Measurements from ENCODE around the gene EIF5A.
"Not testable (repeated sequence)": the region's sequence is repeated elsewhere in the genome, so short reads cannot be mapped to it uniquely, and the experiment has no call there.

EIF5A gene

GRCh38 chr17:7337600-7337999, 30.2 kb downstream of the EIF5A start:
- H3K27me3 ChIP-seq (ENCODE audit: control insufficient read depth in 1 of 2, insufficient read depth in 1 of 2, low read length in 2 of 2) = peaks cover 15 to 53% of the 10 kb centered on the region in 2 experiments
- H3K4me3 ChIP-seq (ENCODE audit: insufficient read depth in 1 of 2, low read depth in 1 of 2, low read length in 2 of 2); H2BK12ac ChIP-seq (ENCODE audit: low read length in 2 of 2); H3K14ac ChIP-seq (ENCODE audit: low read length in 2 of 2); H3K36me3 ChIP-seq (ENCODE audit: control insufficient read depth in 1 of 2, insufficient read depth in 2 of 2, low read depth in 1 of 2, low read length in 2 of 2); H3K79me1 ChIP-seq (replicated peaks; ENCODE audit: low read length, poor library complexity, severe bottlenecking); H2BK15ac ChIP-seq (ENCODE audit: low read depth, poor library complexity, severe bottlenecking); H3K4ac ChIP-seq (ENCODE audit: low read depth in 1 of 2, low read length in 2 of 2); H3K9me3 ChIP-seq (ENCODE audit: control insufficient read depth, low read length); H2BK120ac ChIP-seq (ENCODE audit: low read depth, low read length); H3K4me1 ChIP-seq (ENCODE audit: control insufficient read depth, insufficient read depth, low read depth, low read length); H3K9ac ChIP-seq (ENCODE audit: low read length); H3K18ac ChIP-seq (ENCODE audit: low read depth in 1 of 2, low read length in 2 of 2); H2AFZ ChIP-seq (ENCODE audit: low read depth, low read length); H3K27ac ChIP-seq (ENCODE audit: low read length, poor library complexity, severe bottlenecking); H3K23ac ChIP-seq (ENCODE audit: low read length in 2 of 2); H3K4me2 ChIP-seq (ENCODE audit: low read length, poor library complexity, severe bottlenecking); H2BK5ac ChIP-seq (ENCODE audit: low read depth, low read length, poor library complexity, severe bottlenecking); DNase-seq; H2AK5ac ChIP-seq (ENCODE audit: low read length, severe bottlenecking); H4K91ac ChIP-seq (ENCODE audit: low read length); H4K8ac ChIP-seq (ENCODE audit: low read length): not testable (repeated sequence)
- WGBS = 87% methylated on average over 7 of the region's 7 CpGs

DNA sequence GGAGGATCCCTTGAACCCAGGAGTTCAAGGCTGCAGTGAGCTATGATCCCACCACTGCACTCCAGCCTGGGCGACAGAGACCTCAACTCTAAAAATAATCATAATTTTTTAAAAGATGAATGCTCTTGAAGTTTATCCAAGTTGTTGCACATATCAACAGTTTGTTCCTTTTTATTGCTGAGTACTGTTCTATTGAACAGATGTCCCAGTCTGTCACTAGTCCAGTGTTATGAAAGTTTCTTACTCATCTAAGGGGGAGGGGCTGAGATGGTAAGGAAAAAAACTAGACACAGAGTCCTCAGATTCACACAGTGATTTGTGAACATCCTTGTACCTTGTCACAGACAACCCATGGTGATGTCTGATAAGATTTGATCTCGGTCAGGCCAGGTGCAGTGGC, 32.8 kb downstream of the EIF5A start:
- peaks cover 2% of the 10 kb centered on the region for H3K4me1 ChIP-seq (ENCODE audit: control insufficient read depth, insufficient read depth, low read depth, low read length)
- peak; percentile 63 for DNase-seq
- no peak overlapping the region for H3K14ac ChIP-seq (ENCODE audit: low read length in 2 of 2)
- H2BK120ac ChIP-seq (ENCODE audit: low read depth, low read length) = no peak overlapping the region
- H2BK12ac ChIP-seq (ENCODE audit: low read length in 2 of 2) = no peak overlapping the region
- H4K8ac ChIP-seq (ENCODE audit: low read length) = no peak overlapping the region
- H3K23ac ChIP-seq (ENCODE audit: low read length in 2 of 2) = no peak overlapping the region
- H2AK5ac ChIP-seq (ENCODE audit: low read length, severe bottlenecking) = no peak overlapping the region
- H3K27ac ChIP-seq (ENCODE audit: low read length, poor library complexity, severe bottlenecking) = no peak overlapping the region
- no peak overlapping the region for H3K4ac ChIP-seq (ENCODE audit: low read depth in 1 of 2, low read length in 2 of 2)
- WGBS = 100% methylated on average over 1 of the region's 2 CpGs
- H2BK15ac ChIP-seq (ENCODE audit: low read depth, poor library complexity, severe bottlenecking) = no peak overlapping the region
- no peak overlapping the region for H3K4me3 ChIP-seq (ENCODE audit: insufficient read depth in 1 of 2, low read depth in 1 of 2, low read length in 2 of 2)
- H3K9me3 ChIP-seq (ENCODE audit: control insufficient read depth, low read length) = no peaks in the 10 kb centered on the region
- H3K27me3 ChIP-seq (ENCODE audit: control insufficient read depth in 1 of 2, insufficient read depth in 1 of 2, low read length in 2 of 2) = peaks cover 29 to 70% of the 10 kb centered on the region in 2 experiments
- no peak overlapping the region for H3K9ac ChIP-seq (ENCODE audit: low read length)
- H3K36me3 ChIP-seq (ENCODE audit: control insufficient read depth in 1 of 2, insufficient read depth in 2 of 2, low read depth in 1 of 2, low read length in 2 of 2) = no peaks in the 10 kb centered on the region
- no peak overlapping the region for H4K91ac ChIP-seq (ENCODE audit: low read length)
- no peak overlapping the region for H3K18ac ChIP-seq (ENCODE audit: low read depth in 1 of 2, low read length in 2 of 2)
- H3K4me2 ChIP-seq (ENCODE audit: low read length, poor library complexity, severe bottlenecking) = no peak overlapping the region
- no peaks in the 10 kb centered on the region for H3K79me1 ChIP-seq (replicated peaks; ENCODE audit: low read length, poor library complexity, severe bottlenecking)
- no peak overlapping the region for H2BK5ac ChIP-seq (ENCODE audit: low read depth, low read length, poor library complexity, severe bottlenecking)
- H2AFZ ChIP-seq (ENCODE audit: low read depth, low read length) = no peak overlapping the region

- H3K4ac ChIP-seq (ENCODE audit: low read depth in 1 of 2, low read length in 2 of 2) = no peak overlapping the region
- peak overlapping the region in 1 of 2 experiments; percentile 42 for H3K23ac ChIP-seq (ENCODE audit: low read length in 2 of 2)
Measured at GRCh38 chr17:7341842-7342241, 34.4 kb downstream of the EIF5A start.

GRCh38 chr17:7343250-7343649, 35.8 kb downstream of the EIF5A start:
- H2BK12ac ChIP-seq (ENCODE audit: low read length in 2 of 2) = no peak overlapping the region
- H3K9ac ChIP-seq (ENCODE audit: low read length) = no peak overlapping the region
- H3K36me3 ChIP-seq (ENCODE audit: control insufficient read depth in 1 of 2, insufficient read depth in 2 of 2, low read depth in 1 of 2, low read length in 2 of 2) = no peaks in the 10 kb centered on the region
- H4K91ac ChIP-seq (ENCODE audit: low read length) = no peak overlapping the region
- no peak overlapping the region for H3K4me3 ChIP-seq (ENCODE audit: insufficient read depth in 1 of 2, low read depth in 1 of 2, low read length in 2 of 2)
- H3K14ac ChIP-seq (ENCODE audit: low read length in 2 of 2) = no peak overlapping the region
- H2BK15ac ChIP-seq (ENCODE audit: low read depth, poor library complexity, severe bottlenecking) = no peak overlapping the region
- no peak overlapping the region for H3K27ac ChIP-seq (ENCODE audit: low read length, poor library complexity, severe bottlenecking)
- H2BK5ac ChIP-seq (ENCODE audit: low read depth, low read length, poor library complexity, severe bottlenecking) = no peak overlapping the region
- H2AK5ac ChIP-seq (ENCODE audit: low read length, severe bottlenecking) = no peak overlapping the region
- H2BK120ac ChIP-seq (ENCODE audit: low read depth, low read length) = no peak overlapping the region
- H3K4ac ChIP-seq (ENCODE audit: low read depth in 1 of 2, low read length in 2 of 2) = no peak overlapping the region
- peaks cover 27 to 50% of the 10 kb centered on the region in 2 experiments for H3K27me3 ChIP-seq (ENCODE audit: control insufficient read depth in 1 of 2, insufficient read depth in 1 of 2, low read length in 2 of 2)
- DNase-seq = no peak
- no peaks in the 10 kb centered on the region for H3K9me3 ChIP-seq (ENCODE audit: control insufficient read depth, low read length)
- no peaks in the 10 kb centered on the region for H3K79me1 ChIP-seq (replicated peaks; ENCODE audit: low read length, poor library complexity, severe bottlenecking)
- no peak overlapping the region for H2AFZ ChIP-seq (ENCODE audit: low read depth, low read length)
- no peak overlapping the region for H3K23ac ChIP-seq (ENCODE audit: low read length in 2 of 2)
- no peak overlapping the region for H3K18ac ChIP-seq (ENCODE audit: low read depth in 1 of 2, low read length in 2 of 2)
- no peak overlapping the region for H3K4me2 ChIP-seq (ENCODE audit: low read length, poor library complexity, severe bottlenecking)
- H3K4me1 ChIP-seq (ENCODE audit: control insufficient read depth, insufficient read depth, low read depth, low read length) = peaks cover 2% of the 10 kb centered on the region
- WGBS = 80% methylated on average over 15 of the region's 15 CpGs
- H4K8ac ChIP-seq (ENCODE audit: low read length) = no peak overlapping the region

More at GRCh38 chr17:7341842-7342241, 34.4 kb downstream of the EIF5A start:
- Histone ChIP-seq H2BK12ac (ENCODE audit: low read length in 2 of 2) (no peak overlapping the region), H3K4me1 (ENCODE audit: control insufficient read depth, insufficient read depth, low read depth, low read length) (peaks cover 2% of the 10 kb centered on the region), H2BK15ac (ENCODE audit: low read depth, poor library complexity, severe bottlenecking) (no peak overlapping the region), H3K79me1 (replicated peaks; ENCODE audit: low read length, poor library complexity, severe bottlenecking) (no peaks in the 10 kb centered on the region), H3K27me3 (ENCODE audit: control insufficient read depth in 1 of 2, insufficient read depth in 1 of 2, low read length in 2 of 2) (peaks cover 27 to 57% of the 10 kb centered on the region in 2 experiments), H3K36me3 (ENCODE audit: control insufficient read depth in 1 of 2, insufficient read depth in 2 of 2, low read depth in 1 of 2, low read length in 2 of 2) (no peaks in the 10 kb centered on the region), H4K8ac (ENCODE audit: low read length) (no peak overlapping the region), H2AFZ (ENCODE audit: low read depth, low read length) (no peak overlapping the region), H2BK120ac (ENCODE audit: low read depth, low read length) (no peak overlapping the region), H3K4me3 (ENCODE audit: insufficient read depth in 1 of 2, low read depth in 1 of 2, low read length in 2 of 2) (no peak overlapping the region), H3K14ac (ENCODE audit: low read length in 2 of 2) (peak overlapping the region in 1 of 2 experiments; percentile 36), H3K9me3 (ENCODE audit: control insufficient read depth, low read length) (no peaks in the 10 kb centered on the region), H3K9ac (ENCODE audit: low read length) (no peak overlapping the region), H3K18ac (ENCODE audit: low read depth in 1 of 2, low read length in 2 of 2) (no peak overlapping the region), H3K4me2 (ENCODE audit: low read length, poor library complexity, severe bottlenecking) (no peak overlapping the region), H3K27ac (ENCODE audit: low read length, poor library complexity, severe bottlenecking) (no peak overlapping the region), H2BK5ac (ENCODE audit: low read depth, low read length, poor library complexity, severe bottlenecking) (no peak overlapping the region), H2AK5ac (ENCODE audit: low read length, severe bottlenecking) (no peak overlapping the region), H4K91ac (ENCODE audit: low read length) (peak overlapping the region; percentile 2)
- 93% methylated on average over 13 of the region's 13 CpGs for WGBS
- DNase-seq = no peak
